Spleen (tissue), 11 donors: ENCODE data around the gene RUBCNL. TPM values are rescaled to one million over a fixed set of nuclear protein-coding genes. Genes with fewer than 3 reads are reported as not detected.

Experiments used
- DNase-seq: peaks from one replicate; pipeline ENCODE4 v3.0.0-alpha.2; 2020
- H3K27ac ChIP-seq, 8 donors: fragments of 200-600 bp; sonication (generic) in 7 of 8; 1 replicate in 4 of 8; 2 replicates in 4 of 8; pipeline versions ENCODE4 v1.5.0 to v1.8.0; 2016 to 2021; ENCODE audit warnings: inconsistent platforms in 4 of 8, mild to moderate bottlenecking in 4 of 8, moderate library complexity in 1 of 8
- H3K27me3 ChIP-seq, 7 donors: fragments of 200-600 bp; sonication (generic) in 6 of 7; replicated peaks in 1 of 7; 1 replicate in 4 of 7; 2 replicates in 3 of 7; pipeline versions ENCODE4 v1.5.0 to v1.8.0; 2016 to 2021; ENCODE audit warnings: inconsistent platforms in 3 of 7, mild to moderate bottlenecking in 1 of 7
- H3K36me3 ChIP-seq, 6 donors: fragments of 200-600 bp; sonication (generic) in 5 of 6; 1 replicate in 4 of 6; 2 replicates in 2 of 6; pipeline versions ENCODE4 v1.5.0 to v1.8.0; 2016 to 2021; ENCODE audit warnings: inconsistent platforms in 2 of 6
- H3K4me1 ChIP-seq, 6 donors: fragments of 200-600 bp; sonication (generic) in 5 of 6; 1 replicate in 3 of 6; 2 replicates in 3 of 6; pipeline versions ENCODE4 v1.5.0 to v1.8.0; 2016 to 2021; ENCODE audit warnings: inconsistent platforms in 3 of 6
- H3K4me3 ChIP-seq, 8 donors: fragments of 200-600 bp; sonication (generic) in 7 of 8; 1 replicate in 4 of 8; 2 replicates in 4 of 8; pipeline versions ENCODE4 v1.5.0 to v1.8.0; 2016 to 2021; ENCODE audit warnings: inconsistent platforms in 4 of 8, mild to moderate bottlenecking in 4 of 8, moderate library complexity in 2 of 8
- H3K9me3 ChIP-seq, 8 donors: fragments of 200-600 bp; sonication (generic) in 7 of 8; 1 replicate in 4 of 8; 2 replicates in 4 of 8; pipeline versions ENCODE4 v1.5.0 to v1.8.0; 2016 to 2021; ENCODE audit warnings: inconsistent platforms in 4 of 8
- POLR2A ChIP-seq, 3 donors: fragments of 450-650 bp; IDR thresholded peaks; one replicate each; pipeline ENCODE4 v1.5.1; 2017; ENCODE audit warnings: antibody characterized with exemption in 3 of 3, mild to moderate bottlenecking in 1 of 3
- POLR2AphosphoS5 ChIP-seq, 3 donors: sonication (generic); formaldehyde crosslinking; IDR thresholded peaks; one replicate each; pipeline ENCODE4 v1.5.1; 2017; ENCODE audit warnings: antibody characterized with exemption in 3 of 3
- WGBS, 5 donors: extraction: QIAGEN DNeasy Blood & Tissue Kit in 3 of 5; methylation state at CpG; one replicate each; pipeline versions ENCODE4 v1.1.5 to v1.1.7; 2013 to 2018; 5-methylcytosine and 5-hydroxymethylcytosine counted together
- intact Hi-C: fragments of 100-400 bp; cut with DNase I; formaldehyde crosslinking; loops from one replicate; pipeline ENCODE4 v1.15.0; 2023; ENCODE audit warnings: low total_unique reads
- polyA plus RNA-seq, 3 donors: library from polyadenylated mRNA; stranded (reverse); fragments of 200-250 nt; gene quantifications; one replicate each; pipeline ENCODE4 v1.2.1, GENCODE V29; 2013
- total RNA-seq, 7 donors: library from RNA; depleted of rRNA in 3 of 7; stranded (reverse); fragments of >200 nt in 3 of 7; fragmentation: NEBNext Ultra II Directional in 4 of 7; extraction: Animal tissue kit (Norgen Biotek cat#: 25700) in 4 of 7; gene quantifications; one replicate each; pipeline versions ENCODE4 v1.1.0 to v1.2.1, GENCODE V29; 2016 to 2021
- TF ChIP-seq, protein P1 (sequence below), 11 experiments: fragments of 200-600 bp in 7 of 11; fragments of 450-650 bp in 4 of 11; sonication (generic) in 4 of 11; IDR thresholded peaks in 8 of 11; conservative IDR thresholded peaks in 3 of 11; 1 replicate in 7 of 11; 2 replicates in 4 of 11; pipeline versions ENCODE4 v1.4.0 to v1.8.0; 2016 to 2021; ENCODE audit warnings: antibody characterized with exemption in 11 of 11, inconsistent platforms in 4 of 11, mild to moderate bottlenecking in 1 of 11
- donor health status: healthy with polysubstance abuse.
- donor health status: DM: no; HTN: no; CAD: no; lungs with moderate emphysema.
- donor health status: DM: no; HTN: no; CAD: no.
- donor health status: Bipolar disorder and iron deficiency.
- donor health status: healthy.
- donor health status: DM: no; HTN: no; CAD: no.
- donor health status: DM: yes; HTN: yes; CAD: no.

The RUBCNL gene
- total and polyA plus RNA-seq, 10 donors = 28.9 to 77.2 (median 48.4) TPM

GRCh38 chr13:46386392-46387063, 524 bp downstream of the RUBCNL start:
- DNase-seq = peak; percentile 79
- 5 to 13% (median 7%) methylated on average over 37 of the region's 37 CpGs for WGBS, 5 donors
- intact Hi-C loops = no loop called here
- peaks cover 15 to 100% (median 61%) of the 10 kb centered on the region in 6 donors for H3K4me1 ChIP-seq
- H3K27ac ChIP-seq = peak overlapping the region; percentile 51 to 95 (median 87)
- no peaks in the 10 kb centered on the region for H3K9me3 ChIP-seq
- no peaks in the 10 kb centered on the region for H3K36me3 ChIP-seq
- peaks cover 0 to 38% (median 17%) of the 10 kb centered on the region in 7 donors for H3K27me3 ChIP-seq
- H3K4me3 ChIP-seq = peak overlapping the region; percentile 33 to 85 (median 60)
- TF ChIP-seq POLR2AphosphoS5 (IDR thresholded peaks at IDR 0.05) = no peak

DNA sequence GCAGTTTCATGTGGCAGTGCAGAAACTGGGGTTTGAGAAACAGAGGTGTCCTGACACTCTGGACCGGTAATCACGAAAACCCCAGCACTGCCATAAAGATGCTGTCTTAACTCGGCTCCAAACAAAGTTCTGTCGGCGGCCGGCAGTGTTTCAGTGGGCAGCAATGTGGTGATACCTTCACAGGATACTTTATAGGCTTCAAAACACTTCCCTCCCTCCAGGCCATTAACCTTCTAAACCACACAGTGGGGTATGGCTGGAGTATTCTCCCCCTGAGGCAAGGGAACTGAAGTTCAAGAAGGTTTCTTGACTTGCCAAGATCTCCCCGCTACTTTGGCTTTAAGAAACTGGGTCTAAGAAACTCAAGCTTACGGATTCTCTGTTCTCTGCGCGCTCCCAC, 1.1 kb downstream of the RUBCNL start:
- no peak for DNase-seq
- peak overlapping the region; percentile 33 to 85 (median 60) for H3K4me3 ChIP-seq
- intact Hi-C loops = no loop called here
- H3K27me3 ChIP-seq = peaks cover 0 to 38% (median 17%) of the 10 kb centered on the region in 7 donors
- 55 to 65% (median 57%) methylated on average over 9 to 10 of the region's 10 CpGs for WGBS, 5 donors
- H3K4me1 ChIP-seq = peaks cover 15 to 100% (median 64%) of the 10 kb centered on the region in 6 donors
- no peaks in the 10 kb centered on the region for H3K9me3 ChIP-seq
- peak overlapping the region; percentile 51 to 95 (median 87) for H3K27ac ChIP-seq
- H3K36me3 ChIP-seq = no peaks in the 10 kb centered on the region
- TF ChIP-seq, protein P1, sequence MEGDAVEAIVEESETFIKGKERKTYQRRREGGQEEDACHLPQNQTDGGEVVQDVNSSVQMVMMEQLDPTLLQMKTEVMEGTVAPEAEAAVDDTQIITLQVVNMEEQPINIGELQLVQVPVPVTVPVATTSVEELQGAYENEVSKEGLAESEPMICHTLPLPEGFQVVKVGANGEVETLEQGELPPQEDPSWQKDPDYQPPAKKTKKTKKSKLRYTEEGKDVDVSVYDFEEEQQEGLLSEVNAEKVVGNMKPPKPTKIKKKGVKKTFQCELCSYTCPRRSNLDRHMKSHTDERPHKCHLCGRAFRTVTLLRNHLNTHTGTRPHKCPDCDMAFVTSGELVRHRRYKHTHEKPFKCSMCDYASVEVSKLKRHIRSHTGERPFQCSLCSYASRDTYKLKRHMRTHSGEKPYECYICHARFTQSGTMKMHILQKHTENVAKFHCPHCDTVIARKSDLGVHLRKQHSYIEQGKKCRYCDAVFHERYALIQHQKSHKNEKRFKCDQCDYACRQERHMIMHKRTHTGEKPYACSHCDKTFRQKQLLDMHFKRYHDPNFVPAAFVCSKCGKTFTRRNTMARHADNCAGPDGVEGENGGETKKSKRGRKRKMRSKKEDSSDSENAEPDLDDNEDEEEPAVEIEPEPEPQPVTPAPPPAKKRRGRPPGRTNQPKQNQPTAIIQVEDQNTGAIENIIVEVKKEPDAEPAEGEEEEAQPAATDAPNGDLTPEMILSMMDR (IDR thresholded peaks at IDR 0.05 in 8 of 11, conservative IDR thresholded peaks at IDR 0.05 in 3 of 11) = no peak
- TF ChIP-seq POLR2A (IDR thresholded peaks at IDR 0.05) (no peak), POLR2AphosphoS5 (IDR thresholded peaks at IDR 0.05) (peak in 1 of 3 donors; percentile 16)

DNA sequence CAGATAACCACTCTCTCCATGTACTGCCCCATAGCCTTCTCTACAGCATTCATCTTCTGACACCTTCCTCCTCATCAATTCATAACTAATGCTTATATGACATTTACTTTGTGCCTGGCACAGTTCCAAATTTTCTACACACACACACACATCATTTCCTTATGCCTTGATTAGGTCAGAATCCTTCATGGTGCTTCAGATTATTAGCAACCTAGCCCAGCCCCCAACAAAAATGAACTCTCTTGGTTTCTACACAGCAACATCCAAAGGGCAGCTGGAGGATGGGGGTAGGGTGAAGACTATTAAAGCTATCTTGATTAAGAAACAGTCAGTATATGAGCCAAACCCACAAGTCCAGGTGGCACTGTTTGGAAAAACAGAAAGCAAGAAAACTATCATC, 3.7 kb downstream of the RUBCNL start:
- H3K9me3 ChIP-seq = no peaks in the 10 kb centered on the region
- peak overlapping the region; percentile 35 to 95 (median 87) for H3K27ac ChIP-seq
- peaks cover 0 to 38% (median 17%) of the 10 kb centered on the region in 7 donors for H3K27me3 ChIP-seq
- peak overlapping the region in 2 of 8 donors; percentile 66 to 85 for H3K4me3 ChIP-seq
- H3K36me3 ChIP-seq = no peaks in the 10 kb centered on the region
- H3K4me1 ChIP-seq = peaks cover 13 to 100% (median 60%) of the 10 kb centered on the region in 6 donors
- DNase-seq = no peak
- TF ChIP-seq, protein P1 (IDR thresholded peaks at IDR 0.05 in 8 of 11, conservative IDR thresholded peaks at IDR 0.05 in 3 of 11) = no peak
- TF ChIP-seq POLR2AphosphoS5 (IDR thresholded peaks at IDR 0.05) = peak in 1 of 3 donors; percentile 16
- no peak for TF ChIP-seq POLR2A (IDR thresholded peaks at IDR 0.05)
- intact Hi-C loops = no loop called here

DNA sequence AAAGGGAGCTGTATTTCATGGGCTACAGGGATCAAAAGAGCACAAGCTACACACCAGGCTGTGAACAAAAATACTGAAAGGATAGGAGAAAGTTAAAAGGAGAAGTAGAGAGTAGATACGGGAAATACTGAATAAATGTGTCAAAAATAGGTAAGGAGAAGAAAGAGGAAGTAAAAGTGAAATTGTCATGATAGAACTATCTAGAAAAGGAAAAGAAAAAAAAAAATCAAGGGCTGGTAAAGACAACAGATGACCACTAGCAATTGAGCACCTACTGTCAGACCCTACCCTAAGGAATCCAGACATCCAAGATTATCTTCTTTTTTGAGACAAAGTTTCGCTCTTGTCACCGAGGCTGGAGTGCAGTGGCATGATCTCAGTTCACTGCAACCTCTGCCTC, 4.8 kb downstream of the RUBCNL start:
- no peak for DNase-seq
- no peak for TF ChIP-seq POLR2A (IDR thresholded peaks at IDR 0.05)
- TF ChIP-seq, protein P1 (IDR thresholded peaks at IDR 0.05 in 8 of 11, conservative IDR thresholded peaks at IDR 0.05 in 3 of 11) = no peak
- no peak for TF ChIP-seq POLR2AphosphoS5 (IDR thresholded peaks at IDR 0.05)
- Histone ChIP-seq H3K36me3 (no peaks in the 10 kb centered on the region), H3K27me3 (peaks cover 0 to 33% (median 12%) of the 10 kb centered on the region in 7 donors), H3K27ac (peak overlapping the region; percentile 14 to 95 (median 87)), H3K4me1 (peaks cover 13 to 100% (median 65%) of the 10 kb centered on the region in 6 donors), H3K4me3 (peak overlapping the region in 1 of 8 donors; percentile 85), H3K9me3 (no peaks in the 10 kb centered on the region)
- intact Hi-C loops = no loop called here
- 49 to 62% (median 55%) methylated on average over 3 of the region's 3 CpGs for WGBS, 5 donors
